GM18858 (cell line): ENCODE results near the gene C16orf95.
"Not testable (repeated sequence)": the region's sequence is repeated elsewhere in the genome, so short reads cannot be mapped to it uniquely, and the experiment has no call there.

ENCODE experiments used
- ATAC-seq: cut with Tn5 transposase; IDR thresholded peaks from one replicate; pipeline ENCODE4 v1.9.1; 2021; ENCODE audit not compliant: unreplicated experiment

C16orf95 gene, protein sequence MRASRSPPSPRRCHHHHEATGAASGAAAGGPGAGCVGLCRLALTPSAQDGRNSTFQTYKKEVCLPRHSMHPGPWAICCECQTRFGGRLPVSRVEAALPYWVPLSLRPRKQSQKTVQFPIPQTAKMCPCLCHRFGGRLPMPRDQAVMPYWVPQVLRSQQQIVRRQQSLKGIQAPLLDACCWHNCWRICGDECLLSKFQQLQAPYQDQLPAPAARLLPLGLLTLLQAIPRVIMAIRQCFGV

DNA sequence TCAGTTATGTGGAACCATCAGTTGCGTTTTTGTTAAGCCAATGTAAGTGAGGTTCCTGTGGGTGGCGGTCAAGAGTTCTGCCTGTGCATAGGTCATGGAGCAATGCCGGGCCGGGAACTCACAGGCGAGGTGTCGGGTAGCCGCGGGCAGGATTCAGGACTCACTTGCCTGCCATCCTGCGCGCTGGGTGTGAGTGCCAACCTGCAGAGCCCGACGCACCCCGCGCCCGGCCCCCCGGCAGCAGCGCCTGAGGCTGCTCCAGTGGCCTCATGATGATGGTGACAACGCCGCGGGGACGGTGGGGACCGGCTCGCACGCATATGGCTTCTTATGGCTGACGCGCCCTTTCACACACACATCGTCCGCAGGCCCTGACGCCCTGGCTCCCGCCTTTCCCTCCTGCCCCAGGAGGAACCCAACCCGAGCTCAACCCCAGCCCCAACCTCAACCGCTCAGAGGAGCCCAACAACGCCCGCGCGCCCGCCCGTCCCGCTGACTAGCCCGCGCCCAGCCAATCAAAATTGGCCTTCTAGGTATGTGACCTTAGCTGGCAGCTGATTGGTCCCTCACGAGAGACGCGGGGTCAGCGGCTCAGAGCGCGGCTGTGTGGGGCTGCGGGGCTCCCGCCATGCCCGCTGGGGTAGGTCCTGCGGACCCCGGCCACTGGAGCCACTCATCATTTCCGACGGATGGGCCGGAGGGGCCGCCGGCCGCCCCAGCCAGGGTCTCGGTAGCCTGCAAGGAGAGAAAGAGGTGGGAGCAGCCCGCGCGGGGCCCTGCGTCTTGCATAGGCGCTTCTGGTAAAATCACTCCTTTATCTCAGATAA is at the start of gene C16orf95:
C16orf95 (minus strand) TSS at position 470 of the 827 bp plus-strand sequence; CDS start at position 320, 150 bp downstream.
- ATAC-seq: peak; percentile 76

DNA sequence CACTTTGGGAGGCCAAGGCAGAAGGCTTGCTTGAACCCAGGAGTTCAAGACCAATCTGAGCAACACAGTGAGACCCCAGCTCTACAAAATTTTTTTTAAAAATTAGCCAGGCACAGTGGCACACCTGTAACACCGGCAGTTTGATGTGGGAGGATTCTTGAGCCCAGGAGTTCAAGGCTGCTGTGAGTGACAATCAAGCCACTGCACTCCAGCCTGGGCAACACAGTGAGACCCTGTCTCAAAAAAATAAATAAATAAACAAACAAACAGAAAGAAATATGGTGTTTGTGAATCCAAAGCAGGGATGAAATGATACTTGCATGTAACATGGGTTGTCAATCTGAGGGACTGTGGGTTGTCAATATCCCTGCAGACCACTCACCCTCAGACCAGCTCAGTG is 49.7 kb upstream of the C16orf95 start:
- ATAC-seq: no peak

DNA sequence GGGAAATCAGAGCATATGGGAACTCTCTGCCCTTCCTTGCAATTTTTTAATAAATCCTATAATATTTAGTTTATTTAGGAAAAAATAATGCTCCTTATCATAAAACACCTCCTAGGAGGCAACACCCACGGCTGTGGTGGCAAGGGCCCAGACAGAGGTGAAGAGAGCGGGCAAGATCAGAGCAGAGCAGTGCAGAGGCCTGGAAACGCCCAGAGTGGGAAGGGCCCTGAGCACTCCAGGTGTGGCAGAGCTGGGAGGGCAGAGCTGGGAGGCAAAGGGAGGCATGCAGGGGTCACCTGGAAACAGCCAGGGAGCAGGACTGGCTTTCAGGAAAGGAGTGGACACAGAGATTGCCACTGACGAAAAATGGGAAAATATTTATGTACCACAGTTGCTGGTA is 49.1 kb upstream of the C16orf95 start:
- ATAC-seq: no peak

DNA sequence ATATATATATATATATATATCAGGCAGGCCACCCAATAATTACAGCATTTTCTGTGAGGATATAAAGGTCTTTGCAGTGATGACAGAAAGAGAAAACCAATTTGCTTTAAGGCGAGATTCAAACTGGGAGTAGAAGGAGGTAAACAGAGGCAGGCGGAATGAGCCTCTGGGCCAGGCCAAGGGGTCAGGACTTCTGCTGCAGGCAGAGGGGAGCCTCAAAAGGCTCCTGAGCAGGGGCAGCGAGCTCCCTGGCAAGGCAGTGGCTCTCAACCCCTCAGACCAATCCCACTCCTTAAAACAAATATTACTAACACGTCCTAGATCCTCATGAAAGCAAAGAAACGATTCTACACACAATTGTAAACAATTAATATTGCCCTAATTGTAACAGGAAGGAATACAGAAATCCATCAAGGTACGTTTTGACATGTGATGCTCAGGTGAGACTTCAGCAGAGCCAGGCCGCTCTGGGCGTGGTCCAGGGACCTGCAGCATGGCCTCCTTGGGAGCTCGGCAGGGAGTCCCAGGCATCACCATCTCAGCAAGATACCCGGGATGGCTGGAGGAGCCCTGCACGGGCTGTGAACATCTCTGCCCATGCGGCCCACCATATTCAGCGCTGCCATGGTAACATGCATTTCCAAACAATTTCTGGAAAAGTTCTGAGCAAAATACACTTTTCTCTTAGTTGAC is 48.0 kb upstream of the C16orf95 start:
- no peak for ATAC-seq

DNA sequence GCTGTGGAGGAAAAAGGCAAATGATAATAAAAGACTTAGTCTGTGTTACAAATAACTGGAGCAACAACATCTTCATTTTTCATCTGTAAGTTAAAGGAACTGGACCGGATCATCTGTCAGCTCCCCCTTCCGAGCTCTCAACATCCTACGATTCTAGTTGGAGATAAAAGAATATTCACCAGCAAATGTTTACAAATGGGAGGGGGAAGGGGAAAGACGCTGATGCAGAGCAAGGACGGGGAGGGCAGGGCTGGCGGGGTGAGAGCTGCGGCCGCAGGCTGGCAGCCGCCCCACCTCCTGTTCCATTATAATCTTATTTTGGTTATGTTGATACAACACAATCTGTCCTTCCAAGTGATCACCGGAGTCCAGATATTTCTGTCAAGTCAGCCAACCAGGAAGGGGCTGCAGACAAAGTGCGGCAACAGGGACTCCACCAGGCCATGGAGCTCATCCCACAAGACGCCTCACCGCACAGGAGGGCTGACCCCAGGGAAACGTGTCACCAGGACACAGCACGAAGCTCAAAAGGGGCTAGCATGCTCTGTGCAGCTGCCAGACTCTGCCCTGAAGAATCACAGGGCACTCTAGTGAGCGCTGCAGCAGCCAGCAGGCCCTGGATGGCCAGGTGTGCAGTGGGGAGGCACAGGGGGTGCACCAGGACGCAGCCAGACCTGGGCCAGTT is 46.7 kb upstream of the C16orf95 start:
- no peak for ATAC-seq

DNA sequence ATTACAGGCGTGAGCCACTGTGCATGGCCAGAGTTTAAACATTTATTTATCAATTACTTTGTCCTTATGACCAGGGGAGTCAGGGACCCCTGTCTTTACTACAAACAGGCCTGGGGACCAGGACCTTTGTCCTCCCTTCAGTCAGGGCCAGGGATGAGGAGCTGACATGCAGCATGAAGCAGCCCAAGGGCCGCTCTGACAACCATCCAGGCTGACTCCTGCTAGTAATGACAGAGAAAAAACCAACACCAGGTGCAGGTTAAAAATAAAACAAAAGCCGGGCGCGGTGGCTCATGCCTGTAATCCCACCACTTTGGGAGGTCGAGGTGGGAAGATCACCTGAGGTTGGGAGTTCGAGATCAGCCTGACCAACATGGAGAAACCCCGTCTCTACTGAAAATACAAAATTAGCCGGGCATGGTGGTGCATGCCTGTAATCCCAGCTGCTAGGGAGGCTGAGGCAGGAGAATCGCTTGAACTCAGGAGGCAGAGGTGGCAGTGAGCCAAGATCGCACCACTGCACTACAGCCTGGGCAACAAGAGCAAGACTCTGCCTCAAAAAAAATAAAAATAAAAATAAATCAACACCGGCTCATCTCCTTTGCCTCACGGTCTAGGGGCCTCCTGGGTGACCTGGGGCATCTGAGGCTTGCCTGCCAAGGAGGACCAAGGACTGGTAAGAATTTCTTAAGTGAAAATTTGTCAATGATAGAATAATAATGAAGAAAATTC is 45.8 kb upstream of the C16orf95 start:
- ATAC-seq: not testable (repeated sequence)

DNA sequence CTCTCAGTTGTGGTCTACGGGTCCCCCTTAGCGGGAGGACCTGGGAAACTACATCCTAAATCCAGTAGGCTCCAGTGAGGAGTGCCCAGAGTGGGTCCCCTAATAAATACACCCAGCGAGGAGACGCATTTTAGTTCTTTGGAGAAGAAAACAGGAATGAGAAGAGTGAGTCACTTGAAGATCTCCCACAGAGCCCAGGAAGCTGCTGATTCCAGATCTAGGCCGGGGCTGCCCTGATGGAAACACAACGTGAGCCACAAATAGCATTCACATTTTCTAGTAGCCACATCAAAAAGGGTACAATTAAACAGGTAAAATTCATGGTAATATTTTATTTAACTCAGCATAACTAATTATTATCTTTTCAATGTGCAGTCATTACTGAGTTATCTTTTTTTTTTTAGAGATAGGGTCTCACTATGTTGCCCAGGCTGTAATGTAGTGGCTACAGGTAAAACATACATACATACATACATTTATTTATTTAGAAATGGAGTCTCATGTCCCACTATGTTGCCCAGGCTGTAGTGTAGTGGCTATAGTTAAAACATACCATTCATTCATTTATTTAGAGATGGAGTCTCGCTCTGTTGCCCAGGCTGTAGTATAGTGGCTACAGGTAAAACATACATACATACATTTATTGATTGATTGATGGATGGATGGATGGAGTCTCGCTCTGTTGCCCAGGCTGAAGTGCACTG is 44.9 kb upstream of the C16orf95 start:
- ATAC-seq: no peak

DNA sequence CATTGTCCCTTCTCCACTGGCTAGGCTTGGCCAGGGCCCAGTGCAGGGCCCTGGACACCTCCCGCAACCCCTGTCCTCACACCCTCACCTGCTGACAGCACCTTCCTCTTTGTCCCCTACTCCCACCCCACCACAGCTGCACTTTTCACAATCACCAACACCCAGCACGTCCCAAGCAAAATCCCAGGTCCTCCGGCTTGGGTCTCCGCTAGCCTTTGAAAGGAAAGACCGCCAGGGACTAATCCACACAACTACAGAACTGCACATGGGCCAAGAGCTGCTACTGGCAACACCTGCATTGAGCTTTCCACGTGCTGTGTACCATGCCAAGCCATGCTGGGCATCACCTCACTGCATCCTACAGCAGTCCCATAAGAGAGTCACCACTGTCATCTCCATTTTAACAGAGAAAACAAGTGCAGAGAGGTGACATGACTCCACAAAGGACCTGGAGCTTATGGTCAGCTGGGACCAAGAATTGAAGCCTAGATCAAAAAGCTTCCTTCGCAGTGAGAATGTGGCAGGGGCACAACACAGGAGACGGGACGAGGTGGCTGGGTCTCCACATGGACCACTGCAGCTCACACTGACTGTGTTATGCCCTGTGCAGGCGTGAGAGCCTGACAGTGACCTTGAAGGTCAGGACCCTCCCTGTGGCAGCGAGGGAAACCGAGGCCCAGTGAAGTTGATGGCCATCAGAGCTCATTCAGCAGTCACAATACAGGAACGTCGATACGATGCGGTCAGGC is 43.8 kb upstream of the C16orf95 start:
- no peak for ATAC-seq

DNA sequence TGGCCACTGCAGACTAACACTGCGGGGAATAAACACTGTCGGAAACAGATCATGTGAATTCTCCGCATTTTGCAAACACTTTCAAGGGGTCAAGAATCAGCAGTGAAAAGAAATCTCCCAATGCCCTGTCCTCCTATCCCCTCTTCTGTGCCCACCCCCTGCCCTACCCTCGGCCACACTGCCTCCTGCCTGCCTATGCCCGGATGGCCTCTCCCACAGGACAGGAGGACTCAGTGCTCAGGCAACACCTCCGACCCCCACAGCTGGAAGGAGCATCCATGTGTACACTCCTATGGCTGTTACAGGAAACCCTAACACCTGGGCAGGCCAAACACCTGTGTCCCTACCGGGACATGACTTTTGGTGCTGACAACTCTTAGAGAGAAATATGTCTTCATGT is 41.9 kb upstream of the C16orf95 start:
- no peak for ATAC-seq

DNA sequence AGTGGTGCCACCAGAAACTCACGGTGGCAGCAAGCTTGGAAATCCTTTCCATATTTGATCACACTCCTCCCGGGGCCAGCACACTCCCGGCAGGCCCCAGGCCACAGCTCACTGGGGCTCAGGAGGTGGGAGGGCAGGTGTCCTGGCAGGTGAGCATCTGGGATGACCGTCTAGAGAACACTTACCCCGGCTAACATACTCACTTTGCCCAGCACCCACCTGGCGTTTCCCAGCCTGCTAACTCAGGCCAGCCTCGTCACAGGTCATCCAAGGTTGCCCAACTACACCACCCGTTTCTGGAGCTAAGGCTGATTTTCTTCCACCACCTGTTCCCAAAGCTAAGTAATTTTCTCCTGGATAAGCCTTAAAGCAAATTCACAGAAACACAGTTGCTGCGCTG is 41.5 kb upstream of the C16orf95 start:
- ATAC-seq: no peak

DNA sequence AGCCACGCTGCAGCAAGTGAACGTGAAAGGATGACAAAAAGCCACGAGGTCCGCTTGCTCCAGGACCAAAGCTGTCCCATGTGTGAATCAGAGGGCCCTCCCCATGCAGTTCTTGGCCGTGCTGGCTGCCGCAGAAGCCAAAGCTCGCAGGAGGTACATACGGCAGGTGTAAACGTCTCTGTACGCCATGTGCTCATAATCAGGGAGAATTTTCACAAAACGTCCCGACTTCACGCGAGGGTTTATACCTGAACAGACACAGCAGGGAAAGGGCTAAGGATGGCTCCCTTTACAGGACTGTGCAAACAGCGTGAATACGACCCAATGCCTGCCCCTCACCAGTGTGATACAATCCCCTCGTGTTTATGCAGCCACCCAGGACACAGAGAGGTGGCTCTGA is 41.1 kb upstream of the C16orf95 start:
- no peak for ATAC-seq

DNA sequence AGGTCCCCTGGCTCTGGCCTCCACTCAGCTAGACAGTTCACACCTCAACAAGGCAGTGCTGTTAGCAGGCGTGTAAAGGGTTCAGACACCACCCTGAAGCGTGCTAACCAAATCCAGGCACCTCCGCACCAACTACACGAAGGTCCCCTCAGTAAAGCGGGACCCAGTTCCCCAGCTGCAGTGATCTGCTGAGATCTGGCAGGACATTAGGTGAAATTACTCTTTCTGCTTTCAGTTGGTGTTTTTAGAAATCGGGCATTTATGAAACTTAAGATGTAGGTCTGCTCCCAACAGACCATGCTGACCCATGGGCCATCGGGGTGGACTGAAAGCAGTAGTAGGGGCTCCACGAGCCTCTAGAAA is 39.3 kb upstream of the C16orf95 start:
- ATAC-seq: no peak

DNA sequence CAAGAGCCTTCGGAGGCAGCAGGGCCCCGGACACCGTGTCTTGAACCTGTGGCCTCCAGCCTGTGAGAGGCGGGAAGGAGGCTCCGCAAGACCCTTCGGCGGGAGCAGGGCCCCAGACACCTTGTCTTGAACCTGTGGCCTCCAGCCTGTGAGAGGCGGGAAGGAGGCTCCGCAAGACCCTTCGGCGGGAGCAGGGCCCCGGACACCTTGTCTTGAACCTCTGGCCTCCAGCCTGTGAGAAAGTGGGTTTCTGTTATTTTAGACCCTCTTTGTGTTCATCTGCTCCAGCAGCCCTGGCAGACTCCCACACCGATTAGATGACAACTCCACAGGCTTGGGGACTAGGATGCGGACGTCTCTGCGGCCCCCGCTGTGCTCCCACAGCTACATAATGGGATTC is 36.4 kb upstream of the C16orf95 start:
- no peak for ATAC-seq

DNA sequence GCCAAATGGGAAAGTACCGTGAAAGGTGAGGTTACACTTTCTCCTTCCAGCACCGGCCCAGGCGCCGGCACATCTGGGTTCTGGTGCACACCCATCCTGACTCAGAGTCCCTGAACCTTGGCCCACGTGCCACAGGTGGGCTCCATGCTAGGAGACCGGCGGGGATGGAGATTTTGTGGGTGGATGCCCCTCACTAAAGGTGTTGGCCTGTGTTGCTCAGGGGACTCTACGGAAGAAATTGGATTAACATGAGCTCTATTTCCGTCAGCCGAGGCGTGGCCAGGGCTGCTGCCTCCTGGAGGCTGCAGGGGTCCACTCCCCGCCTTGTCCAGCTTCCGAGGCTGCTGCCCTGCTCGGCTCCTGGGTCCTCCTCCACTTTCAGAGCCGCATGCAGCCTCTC is 35.6 kb upstream of the C16orf95 start:
- no peak for ATAC-seq

DNA sequence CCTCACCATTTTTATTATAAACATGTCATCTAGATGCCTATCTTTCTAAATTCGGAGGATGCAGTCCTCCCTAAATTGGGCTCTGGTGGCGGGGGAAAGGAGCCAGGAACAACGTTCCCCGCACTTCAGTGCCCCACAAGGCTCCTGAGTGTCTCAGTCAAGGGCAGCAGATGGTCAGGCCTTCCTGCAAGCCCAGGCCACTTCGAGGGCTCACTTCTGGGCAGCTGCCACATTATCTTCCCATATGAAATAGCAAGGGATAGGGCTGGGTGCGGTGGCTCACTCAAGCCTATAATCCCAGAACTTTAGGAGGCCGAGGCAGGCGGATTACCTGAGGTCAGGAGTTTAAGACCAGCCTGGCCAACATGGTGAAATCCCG is 34.1 kb upstream of the C16orf95 start:
- ATAC-seq: no peak

DNA sequence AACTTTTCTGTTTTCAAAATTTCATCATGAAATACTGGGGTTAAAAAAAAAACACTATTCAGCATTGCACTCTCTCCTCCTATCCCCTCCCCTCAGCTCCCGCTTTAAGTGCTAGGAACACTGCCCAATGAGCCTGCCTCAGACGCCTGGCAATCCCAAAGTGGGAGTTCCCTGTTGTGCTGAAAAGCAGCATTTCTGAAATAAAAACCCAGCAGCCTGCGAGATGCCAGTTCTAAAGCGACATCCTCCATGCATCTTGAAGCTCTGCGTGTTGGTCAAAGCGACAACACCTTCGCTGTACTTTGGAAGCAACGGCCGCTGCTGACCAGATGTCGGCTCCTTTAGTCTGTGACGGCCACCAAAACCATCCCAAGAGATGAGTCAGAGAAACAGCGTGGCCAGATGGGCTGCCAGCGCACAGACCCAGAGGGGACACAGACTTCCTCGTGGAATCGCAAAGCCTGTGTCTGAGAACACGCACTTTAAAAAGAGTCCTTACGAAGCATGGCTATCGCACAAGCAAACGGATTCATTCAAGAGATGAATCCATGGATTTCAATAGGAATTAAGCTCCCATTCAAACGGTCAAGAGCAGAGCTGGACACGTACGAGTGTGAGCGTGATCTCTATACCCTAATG is 33.6 kb upstream of the C16orf95 start:
- no peak for ATAC-seq

DNA sequence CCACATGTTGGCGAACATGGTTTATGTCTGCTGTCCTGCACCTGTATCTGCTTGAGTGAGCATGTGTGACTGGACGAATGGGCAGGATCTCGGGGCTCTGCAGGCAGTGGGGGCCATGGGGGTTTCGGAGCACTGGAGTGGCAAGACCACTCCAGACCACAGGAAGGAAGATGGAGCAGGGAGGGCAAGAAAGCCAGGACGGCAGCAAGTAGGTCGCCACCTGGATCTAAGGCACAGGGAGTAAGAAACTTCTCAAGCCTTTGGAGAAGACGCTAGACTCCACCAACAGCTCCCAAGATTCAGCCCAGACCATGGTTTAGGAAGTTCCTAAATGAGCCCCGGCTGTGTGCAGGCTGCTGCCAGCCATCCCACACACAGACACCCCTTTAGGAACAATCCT is 32.8 kb upstream of the C16orf95 start:
- ATAC-seq: no peak

DNA sequence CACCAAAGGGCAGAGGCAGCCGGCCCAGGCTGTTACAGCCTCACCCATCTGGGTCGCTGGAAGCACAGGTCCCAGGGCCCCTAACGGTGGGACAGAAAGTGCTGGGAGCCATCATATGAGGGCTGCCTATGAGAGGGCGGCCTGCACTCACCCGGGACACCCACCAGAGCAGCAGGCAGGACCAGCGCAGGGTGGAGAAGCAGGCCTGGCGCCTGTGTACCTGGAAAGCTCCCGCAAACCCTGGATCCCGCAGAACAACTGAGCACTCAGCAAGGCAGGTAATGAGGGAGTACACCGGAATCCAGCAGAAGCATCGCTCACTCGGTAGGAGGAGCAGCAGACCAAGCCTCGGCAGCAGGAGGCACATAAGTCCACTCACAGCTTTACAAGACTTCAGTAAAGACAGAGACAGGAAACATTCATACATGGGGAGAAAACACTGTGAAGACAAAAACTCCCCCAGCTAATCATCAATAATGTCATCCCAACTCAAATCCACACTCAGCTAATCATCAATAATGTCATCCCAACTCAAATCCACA is 31.5 kb upstream of the C16orf95 start:
- no peak for ATAC-seq
